ENCODE data around the gene PPP2R2C.
A peak's percentile ranks its signal among the peaks of the same experiment; 100 is the strongest.

PPP2R2C gene

GRCh38 chr4:6298852-6299251 is 173.6 kb downstream of the PPP2R2C start:
- DNase-seq, result no peak

DNA sequence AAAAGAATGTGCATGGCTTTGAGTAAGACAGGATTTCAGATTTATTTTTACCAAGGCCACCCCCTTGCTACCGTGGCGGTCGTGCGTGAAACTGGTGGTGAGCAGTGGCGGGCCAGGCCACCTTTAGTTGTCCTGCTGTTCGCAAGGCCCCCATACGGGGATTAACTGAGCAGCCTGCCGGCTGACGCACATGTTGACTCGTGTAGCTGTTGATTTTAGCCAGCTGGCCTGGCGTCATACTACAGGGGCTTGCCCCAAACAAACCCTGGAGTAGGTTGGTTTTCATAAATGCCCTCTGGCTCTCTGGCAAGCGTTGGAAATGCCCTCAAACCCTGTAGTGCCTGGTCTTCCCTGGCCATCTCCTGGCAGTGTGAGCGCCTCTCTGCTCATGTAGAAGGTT is 174.4 kb downstream of the PPP2R2C start:
- DNase-seq, result no peak

DNA sequence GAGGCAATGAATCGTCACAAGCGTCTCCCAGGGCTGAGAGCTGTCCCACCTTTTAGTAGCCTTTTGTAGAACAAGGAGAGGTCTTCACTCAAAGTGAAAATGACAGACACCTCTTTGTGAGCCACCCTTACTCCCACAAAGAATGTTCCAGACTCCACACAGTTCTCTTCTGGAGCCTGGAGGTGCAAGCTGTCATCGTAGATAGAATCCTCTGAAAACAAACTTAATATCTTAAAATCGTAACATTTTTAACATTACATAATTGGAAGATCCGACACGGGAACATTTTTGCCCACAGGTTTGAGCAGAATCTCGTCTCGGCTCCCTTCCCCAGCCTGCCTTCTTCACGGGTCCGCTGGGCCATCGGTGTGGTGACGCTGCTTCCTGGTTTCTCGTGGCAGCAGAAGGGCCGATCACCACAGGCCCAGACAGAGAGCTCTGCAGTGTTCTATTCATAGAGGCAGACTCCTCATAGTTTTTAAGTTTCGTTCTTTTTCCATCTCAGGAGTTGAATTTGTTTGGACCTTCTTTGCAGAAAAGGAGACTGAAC is 175.1 kb downstream of the PPP2R2C start:
- DNase-seq, result no peak

DNA sequence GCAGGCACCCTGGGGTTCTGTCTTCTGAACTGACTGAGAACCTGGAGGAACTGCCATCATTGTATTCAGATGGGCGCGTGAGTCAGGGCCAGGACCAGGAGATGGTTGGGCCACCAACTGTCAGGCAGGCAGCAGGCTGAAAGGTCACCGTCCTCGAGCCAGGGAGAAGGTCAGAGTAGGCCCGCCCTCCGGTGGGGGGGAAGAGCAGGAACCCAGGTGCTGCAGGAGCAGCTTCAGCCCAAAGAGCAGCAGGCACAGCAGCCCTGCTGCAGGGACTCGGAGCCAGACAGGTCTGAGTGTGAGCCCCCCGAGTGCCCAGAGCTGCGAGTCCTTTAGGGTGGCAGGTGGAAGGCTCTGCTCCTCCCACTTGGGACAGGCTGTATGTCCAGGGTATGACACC is 176.4 kb downstream of the PPP2R2C start:
- no peak for DNase-seq

DNA sequence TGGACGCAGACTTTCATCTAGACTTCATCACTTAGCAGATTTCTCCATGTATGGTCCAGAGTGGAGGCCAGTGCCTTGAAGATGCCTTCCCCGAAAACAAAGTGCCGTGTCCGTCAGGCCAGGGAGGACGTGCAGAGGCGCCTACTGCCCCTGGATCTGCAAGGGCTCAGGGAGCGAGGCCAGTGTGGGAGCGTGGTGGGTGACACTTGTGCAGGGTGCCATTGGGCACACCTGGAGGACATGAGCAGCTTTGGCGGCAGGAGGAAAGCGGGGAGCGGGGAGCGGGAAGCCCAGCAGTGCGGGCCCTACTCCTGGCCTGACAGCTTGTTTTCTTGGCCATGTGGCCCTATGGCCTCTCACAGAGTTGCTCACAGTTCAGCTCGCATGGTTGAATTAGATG is 176.9 kb downstream of the PPP2R2C start:
- DNase-seq, result no peak

- DNase-seq, result no peak
These were observed 177.6 kb downstream of the PPP2R2C start for GRCh38 chr4:6294705-6295421.

DNA sequence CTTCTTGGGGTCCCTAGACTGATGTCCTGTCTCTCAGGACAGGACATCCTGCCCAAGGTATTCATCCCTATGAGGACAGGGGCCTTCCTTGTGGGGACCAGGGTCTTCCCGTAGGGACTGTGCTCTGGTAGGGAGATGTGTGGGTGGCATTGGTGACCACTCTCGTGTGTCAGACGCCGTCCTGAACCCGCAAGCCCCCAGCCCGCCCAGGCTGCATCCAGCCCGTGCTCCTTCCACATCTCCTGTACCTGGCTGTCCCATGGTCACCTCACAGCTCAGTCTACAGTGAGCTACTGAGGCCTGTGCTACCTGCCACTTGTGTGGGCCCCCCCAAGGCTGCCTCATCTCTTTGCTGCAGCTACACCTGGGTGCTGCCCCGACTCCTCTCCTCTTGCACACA is 178.8 kb downstream of the PPP2R2C start:
- no peak for DNase-seq

GRCh38 chr4:6293097-6293445 is 179.3 kb downstream of the PPP2R2C start:
- no peak for DNase-seq

- no peak for DNase-seq
These were observed 179.9 kb downstream of the PPP2R2C start for GRCh38 chr4:6292376-6293096.

DNA sequence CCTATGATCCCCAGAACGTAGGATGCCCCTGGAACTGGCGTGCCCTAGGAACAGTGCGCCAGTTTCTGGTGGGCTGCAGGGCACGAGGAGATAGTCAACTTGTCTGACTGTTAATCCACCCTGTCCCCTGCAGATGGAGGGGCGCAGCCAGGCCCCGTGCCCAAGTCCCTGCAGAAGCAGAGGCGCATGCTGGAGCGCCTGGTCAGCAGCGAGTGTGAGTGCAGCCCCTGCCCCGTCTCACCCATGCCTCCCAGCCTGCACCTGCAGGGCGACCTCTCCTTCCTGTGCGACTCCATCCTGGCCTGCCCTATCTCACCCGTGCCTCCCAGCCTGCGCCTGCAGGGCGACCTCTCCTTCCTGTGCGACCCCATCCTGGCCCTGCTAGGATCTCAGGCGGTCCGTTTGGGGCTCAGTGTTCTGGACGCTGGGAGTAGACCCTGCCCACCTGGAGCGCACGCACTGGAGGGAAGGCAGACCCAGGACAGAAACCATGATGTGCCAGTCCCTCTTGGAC is 180.6 kb downstream of the PPP2R2C start:
- DNase-seq, result no peak

GRCh38 chr4:6290769-6291547 is 181.5 kb downstream of the PPP2R2C start:
- DNase-seq, result no peak

GRCh38 chr4:6290256-6290655 is 182.2 kb downstream of the PPP2R2C start:
- no peak for DNase-seq

DNA sequence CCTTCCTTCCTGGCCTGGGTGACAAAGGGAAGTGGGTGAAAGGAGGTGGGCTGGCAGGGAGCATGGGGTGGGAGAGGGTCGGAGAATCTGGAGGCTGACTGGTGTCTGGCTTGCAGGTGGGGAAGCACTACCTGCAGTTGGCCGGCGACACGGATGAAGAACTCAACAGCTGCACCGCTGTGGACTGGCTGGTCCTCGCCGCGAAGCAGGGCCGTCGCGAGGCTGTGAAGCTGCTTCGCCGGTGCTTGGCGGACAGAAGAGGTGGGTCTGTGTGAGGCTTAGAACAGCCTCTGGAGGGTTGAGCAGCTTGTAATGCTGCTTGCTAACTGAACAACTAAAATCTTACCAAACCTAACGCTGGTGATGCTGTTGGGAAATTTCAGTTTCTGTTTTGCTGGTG is 183.5 kb downstream of the PPP2R2C start:
- DNase-seq, result no peak

GRCh38 chr4:6288342-6288741 is 184.1 kb downstream of the PPP2R2C start:
- DNase-seq, result no peak

GRCh38 chr4:6287017-6287788 is 185.2 kb downstream of the PPP2R2C start:
- DNase-seq, result no peak

DNA sequence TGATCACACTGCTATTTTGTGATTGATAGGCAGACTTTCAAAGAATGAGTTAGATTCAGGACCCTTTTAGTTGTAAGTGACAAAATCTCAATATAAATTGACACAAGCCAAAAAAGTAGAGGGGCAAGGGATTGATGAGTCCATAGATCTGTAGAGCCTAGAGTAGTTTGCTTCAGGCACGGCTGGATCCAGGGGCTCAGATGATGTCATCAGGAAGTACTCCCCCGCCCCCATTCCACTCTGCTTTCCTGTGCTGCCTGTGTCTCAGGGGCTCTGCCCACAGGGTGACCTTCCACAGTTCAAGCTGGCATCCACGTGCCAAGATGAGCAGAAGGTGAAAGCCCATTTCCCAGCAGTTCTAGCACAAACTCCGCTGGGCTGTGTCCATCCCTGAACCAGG is 189.1 kb downstream of the PPP2R2C start:
- DNase-seq, result no peak

- DNase-seq, result peak; percentile 10
These were observed 190.1 kb downstream of the PPP2R2C start for GRCh38 chr4:6282314-6282771.

DNA sequence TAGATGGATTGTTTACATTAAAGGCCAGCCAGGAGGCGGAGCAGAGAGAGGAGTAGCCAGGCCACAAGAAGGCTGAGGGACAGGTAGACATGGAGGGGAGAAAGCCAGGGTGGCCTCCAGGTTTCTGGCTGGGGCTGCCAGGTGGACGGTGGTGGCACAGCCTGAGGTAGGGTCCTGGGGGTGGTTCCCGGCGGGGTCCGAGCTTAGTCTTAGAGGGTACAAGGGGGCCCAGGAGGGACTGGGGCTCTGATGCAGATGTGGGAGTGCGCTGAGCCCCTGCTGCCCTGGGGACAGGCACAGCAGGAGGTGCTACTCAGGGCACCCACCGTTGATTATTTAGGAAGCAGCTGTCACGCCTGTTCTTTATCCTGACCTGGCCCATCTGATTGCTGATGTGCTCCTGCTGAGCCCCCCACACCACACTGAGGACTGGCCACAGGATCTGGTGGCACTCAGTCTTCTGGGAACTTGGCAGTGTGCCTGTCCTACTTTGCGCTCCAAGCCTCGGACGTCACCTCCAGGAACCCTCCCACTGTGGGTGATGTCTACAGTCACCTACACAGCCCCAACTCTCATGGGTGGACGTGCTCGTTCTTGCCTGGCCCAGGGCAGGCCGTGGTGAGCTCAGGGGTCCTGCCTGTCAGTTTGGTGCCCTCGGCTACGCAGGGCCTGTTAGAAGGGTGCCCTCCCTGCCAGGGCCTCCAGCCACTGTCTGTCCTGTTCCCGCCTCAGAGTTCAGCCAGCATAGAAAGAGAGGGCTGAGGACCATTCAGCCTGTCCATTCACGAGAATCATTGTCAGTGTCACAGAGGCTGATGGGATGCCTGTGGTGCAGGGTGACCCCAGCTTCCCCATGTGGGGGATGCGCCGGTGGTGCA is 190.7 kb downstream of the PPP2R2C start:
- DNase-seq, result no peak

DNA sequence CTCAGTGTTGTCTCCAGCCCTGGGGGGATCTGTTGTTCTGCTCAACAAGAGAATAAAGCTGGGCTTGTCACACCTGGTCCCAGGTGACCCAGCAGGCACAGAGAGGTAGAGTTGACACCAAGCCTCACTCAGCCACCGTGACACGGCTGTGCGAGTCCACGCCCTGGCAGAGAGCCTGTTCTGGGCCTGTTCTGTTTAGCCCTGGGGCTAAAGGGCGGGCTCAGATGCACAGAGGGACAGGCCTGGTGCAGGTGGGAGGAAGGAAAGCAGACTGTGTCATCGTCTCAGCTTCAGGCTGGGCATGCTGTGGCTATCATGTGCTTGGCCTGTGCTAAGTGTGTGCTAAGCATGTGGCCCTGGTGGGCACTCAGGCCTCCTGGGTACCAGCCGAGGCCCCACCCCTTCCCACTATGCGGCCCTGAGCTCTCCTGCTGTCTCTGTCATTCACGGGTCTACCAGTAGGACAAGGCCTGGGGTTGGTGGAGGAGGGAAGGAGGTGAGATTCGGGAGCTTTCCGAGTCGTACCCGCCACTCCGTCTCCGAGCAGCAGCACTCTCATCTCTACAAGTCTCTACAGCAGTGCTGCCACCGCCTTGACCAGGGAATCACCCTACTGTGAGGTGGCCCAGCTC is 191.9 kb downstream of the PPP2R2C start:
- DNase-seq, result no peak

DNA sequence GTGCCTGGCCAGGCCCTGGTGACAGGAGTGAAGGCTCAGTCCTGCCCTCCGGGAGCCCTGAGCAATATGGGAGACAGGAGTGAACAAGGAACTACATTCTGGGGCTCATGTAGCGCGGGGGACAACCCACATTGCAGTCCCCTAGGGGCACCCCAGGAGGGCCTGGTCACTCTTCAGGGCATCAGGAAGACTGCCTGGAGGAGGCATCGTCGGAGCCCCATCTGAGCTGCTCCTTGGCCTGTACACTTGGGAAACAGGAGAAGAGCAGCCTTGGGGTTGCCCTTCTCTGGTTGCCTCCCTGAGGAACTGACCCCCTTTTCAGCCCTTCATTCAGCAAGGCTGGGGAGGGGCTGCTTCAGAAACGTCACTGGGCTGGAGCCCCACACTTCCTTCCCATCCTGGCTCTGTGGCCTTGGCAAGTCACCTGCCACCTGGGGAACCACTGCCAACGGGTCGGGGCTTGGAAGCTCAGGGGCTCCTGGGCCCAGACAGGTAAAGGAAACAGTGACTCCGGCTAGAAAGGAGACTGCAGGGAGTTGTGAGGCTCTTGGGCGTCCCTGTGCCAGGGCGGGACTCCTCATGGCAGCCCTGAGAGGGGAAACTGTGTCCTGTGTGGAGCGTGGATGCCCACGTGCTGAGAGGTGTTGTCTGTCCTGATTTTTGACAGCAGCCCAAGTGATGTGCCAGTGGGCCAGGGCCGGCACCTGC is 192.7 kb downstream of the PPP2R2C start:
- DNase-seq, result no peak

Measured in fibroblast of skin of right quadriceps (primary cell).